ENCODE results near the gene CCDC201. TPM values are rescaled to one million over a fixed set of nuclear protein-coding genes. Genes with fewer than 3 reads are reported as not detected.

The CCDC201 gene
- total RNA-seq, 4 donors from 2014 or later, result not detected

GRCh38 chr7:45874408-45875131 lies 1.7 kb upstream of the CCDC201 start:
- no peak for TF ChIP-seq CTCF (IDR thresholded peaks at IDR 0.05)
- DNase-seq (ENCODE audit: low spot score) (no peak), ATAC-seq (ENCODE audit: low FRiP score) (peak; percentile 17)

GRCh38 chr7:45873355-45873754 lies 473 bp upstream of the CCDC201 start:
- DNase-seq (ENCODE audit: low spot score), result no peak
- ATAC-seq (ENCODE audit: low FRiP score), result no peak
- TF ChIP-seq CTCF (IDR thresholded peaks at IDR 0.05), result no peak

- DNase-seq (ENCODE audit: low spot score), result no peak
- no peak for ATAC-seq (ENCODE audit: low FRiP score)
- no peak for TF ChIP-seq CTCF (IDR thresholded peaks at IDR 0.05)
These were observed 507 bp downstream of the CCDC201 start for GRCh38 chr7:45872116-45873034.

GRCh38 chr7:45869426-45869825 lies 3.5 kb downstream of the CCDC201 start:
- no peak for ATAC-seq (ENCODE audit: low FRiP score)
- no peak for DNase-seq (ENCODE audit: low spot score)
- TF ChIP-seq CTCF (IDR thresholded peaks at IDR 0.05), result no peak

- no peak for DNase-seq (ENCODE audit: low spot score)
- TF ChIP-seq CTCF (IDR thresholded peaks at IDR 0.05), result no peak
- ATAC-seq (ENCODE audit: low FRiP score), result no peak
These were observed 5.4 kb downstream of the CCDC201 start for GRCh38 chr7:45867471-45867870.

- DNase-seq (ENCODE audit: low spot score), result no peak
- no peak for TF ChIP-seq CTCF (IDR thresholded peaks at IDR 0.05)
- no peak for ATAC-seq (ENCODE audit: low FRiP score)
These were observed 7.1 kb downstream of the CCDC201 start for GRCh38 chr7:45865594-45866410.
